Measurements from ENCODE around the gene ZC3H10.

ZC3H10 gene

GRCh38 chr12:56164345-56164729 lies 46.3 kb downstream of the ZC3H10 start:
- Histone ChIP-seq H3K4me2 (ENCODE audit: low read length) (no peak overlapping the region), H3K4me3 (ENCODE audit: low read length) (no peak overlapping the region), H3F3A (ENCODE audit: control insufficient read depth, insufficient read depth) (peaks cover 36% of the 10 kb centered on the region), H3K4me1 (ENCODE audit: control insufficient read depth, low read length) (peaks cover 22% of the 10 kb centered on the region), H3K9me2 (replicated peaks; ENCODE audit: control insufficient read depth, low read length) (no peaks in the 10 kb centered on the region), H4K20me1 (ENCODE audit: control insufficient read depth, insufficient read depth, low read depth, low read length) (peaks cover 6% of the 10 kb centered on the region), H3K9me3 (ENCODE audit: control insufficient read depth, insufficient read depth, low read length) (no peaks in the 10 kb centered on the region), H3K79me2 (ENCODE audit: control insufficient read depth, low read length) (peaks cover 22% of the 10 kb centered on the region), H3K27me3 (ENCODE audit: control insufficient read depth, low read length) (no peaks in the 10 kb centered on the region), H3K27ac (ENCODE audit: low read depth, low read length) (no peak overlapping the region), H3K36me3 (ENCODE audit: control insufficient read depth, low read length) (peaks cover 85% of the 10 kb centered on the region)
- no peak for TF ChIP-seq CTCF (IDR thresholded peaks at IDR 0.05; ENCODE audit: low read depth, low read length, poor library complexity, severe bottlenecking)
- no peak for TF ChIP-seq EZH2phosphoT487 (IDR thresholded peaks at IDR 0.05; ENCODE audit: borderline replicate concordance, low read length)

- Histone ChIP-seq H3K4me1 (ENCODE audit: control insufficient read depth, low read length) (peaks cover 11% of the 10 kb centered on the region), H3K27me3 (ENCODE audit: control insufficient read depth, low read length) (no peaks in the 10 kb centered on the region), H3K36me3 (ENCODE audit: control insufficient read depth, low read length) (peaks cover 85% of the 10 kb centered on the region), H3K79me2 (ENCODE audit: control insufficient read depth, low read length) (peaks cover 11% of the 10 kb centered on the region), H3K9me2 (replicated peaks; ENCODE audit: control insufficient read depth, low read length) (no peaks in the 10 kb centered on the region), H3F3A (ENCODE audit: control insufficient read depth, insufficient read depth) (peaks cover 36% of the 10 kb centered on the region), H3K27ac (ENCODE audit: low read depth, low read length) (no peak overlapping the region), H4K20me1 (ENCODE audit: control insufficient read depth, insufficient read depth, low read depth, low read length) (no peaks in the 10 kb centered on the region), H3K4me3 (ENCODE audit: low read length) (no peak overlapping the region), H3K9me3 (ENCODE audit: control insufficient read depth, insufficient read depth, low read length) (no peaks in the 10 kb centered on the region), H3K4me2 (ENCODE audit: low read length) (no peak overlapping the region)
- TF ChIP-seq CTCF (IDR thresholded peaks at IDR 0.05; ENCODE audit: low read depth, low read length, poor library complexity, severe bottlenecking): no peak
- TF ChIP-seq EZH2phosphoT487 (IDR thresholded peaks at IDR 0.05; ENCODE audit: borderline replicate concordance, low read length): no peak
Measured at GRCh38 chr12:56165369-56165768, 47.3 kb downstream of the ZC3H10 start.

- Histone ChIP-seq H3F3A (ENCODE audit: control insufficient read depth, insufficient read depth) (peaks cover 11% of the 10 kb centered on the region), H3K4me1 (ENCODE audit: control insufficient read depth, low read length) (no peaks in the 10 kb centered on the region), H3K27me3 (ENCODE audit: control insufficient read depth, low read length) (no peaks in the 10 kb centered on the region), H3K36me3 (ENCODE audit: control insufficient read depth, low read length) (peaks cover 85% of the 10 kb centered on the region), H3K9me3 (ENCODE audit: control insufficient read depth, insufficient read depth, low read length) (no peaks in the 10 kb centered on the region), H3K4me2 (ENCODE audit: low read length) (no peak overlapping the region), H3K27ac (ENCODE audit: low read depth, low read length) (no peak overlapping the region), H3K4me3 (ENCODE audit: low read length) (no peak overlapping the region), H3K9me2 (replicated peaks; ENCODE audit: control insufficient read depth, low read length) (no peaks in the 10 kb centered on the region), H4K20me1 (ENCODE audit: control insufficient read depth, insufficient read depth, low read depth, low read length) (no peaks in the 10 kb centered on the region), H3K79me2 (ENCODE audit: control insufficient read depth, low read length) (no peaks in the 10 kb centered on the region)
- TF ChIP-seq CTCF (IDR thresholded peaks at IDR 0.05; ENCODE audit: low read depth, low read length, poor library complexity, severe bottlenecking) (no peak), EZH2phosphoT487 (IDR thresholded peaks at IDR 0.05; ENCODE audit: borderline replicate concordance, low read length) (no peak)
Measured at GRCh38 chr12:56169229-56169759, 51.2 kb downstream of the ZC3H10 start.
